GM12891 (cell line): Measurements from ENCODE around the gene TEKT3.

Experiments used
- PAX5 ChIP-seq: IDR thresholded peaks from 2 replicates; pipeline ENCODE4 v1.6.1; 2011; ENCODE audit warnings: low read length, moderate library complexity, mild to moderate bottlenecking; ENCODE audit not compliant: insufficient read depth, severe bottlenecking
- POLR2A ChIP-seq: IDR thresholded peaks from 2 replicates; pipeline ENCODE4 v1.6.1; 2011; ENCODE audit warnings: low read depth, low read length, control low read depth
- POLR2AphosphoS5 ChIP-seq: IDR thresholded peaks from 2 replicates; pipeline ENCODE4 v1.6.1; 2011; ENCODE audit warnings: low read depth, low read length, control low read depth
- SPI1 ChIP-seq: IDR thresholded peaks from 2 replicates; pipeline ENCODE4 v1.6.1; 2011; ENCODE audit warnings: low read depth, low read length, control low read depth
- TAF1 ChIP-seq: IDR thresholded peaks from 2 replicates; pipeline ENCODE4 v1.6.1; 2011; ENCODE audit warnings: low read depth, low read length, control low read depth

- TF ChIP-seq POLR2A (no peak), TAF1 (no peak), POLR2AphosphoS5 (no peak), PAX5 (no peak), SPI1 (no peak)
Measured at GRCh38 chr17:15381707-15382106, 40.3 kb upstream of the TEKT3 start.
